ENCODE measurements around the gene KLHDC3.

KLHDC3 gene

DNA sequence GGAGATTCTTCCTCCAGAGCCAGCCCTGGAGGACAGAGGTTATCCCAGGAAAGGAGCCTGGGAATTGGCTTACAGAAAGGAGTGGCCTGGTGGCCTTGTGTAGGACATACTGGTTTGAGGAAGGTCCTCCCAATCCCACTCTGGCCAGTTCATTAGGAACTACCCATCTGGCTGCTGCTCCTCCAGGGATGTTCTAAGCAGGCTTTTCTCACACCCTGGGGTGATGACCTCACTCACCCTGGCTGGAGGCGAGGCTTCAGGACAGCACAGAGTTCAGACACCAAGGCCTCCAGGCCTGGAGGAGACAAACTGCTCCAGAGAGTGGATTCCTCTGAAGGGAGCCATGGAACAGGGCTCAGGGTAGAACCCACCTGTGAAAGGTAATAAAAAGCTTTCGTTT lies 44.6 kb upstream of the KLHDC3 start:
- no peak for DNase-seq
- TF ChIP-seq, protein P1, sequence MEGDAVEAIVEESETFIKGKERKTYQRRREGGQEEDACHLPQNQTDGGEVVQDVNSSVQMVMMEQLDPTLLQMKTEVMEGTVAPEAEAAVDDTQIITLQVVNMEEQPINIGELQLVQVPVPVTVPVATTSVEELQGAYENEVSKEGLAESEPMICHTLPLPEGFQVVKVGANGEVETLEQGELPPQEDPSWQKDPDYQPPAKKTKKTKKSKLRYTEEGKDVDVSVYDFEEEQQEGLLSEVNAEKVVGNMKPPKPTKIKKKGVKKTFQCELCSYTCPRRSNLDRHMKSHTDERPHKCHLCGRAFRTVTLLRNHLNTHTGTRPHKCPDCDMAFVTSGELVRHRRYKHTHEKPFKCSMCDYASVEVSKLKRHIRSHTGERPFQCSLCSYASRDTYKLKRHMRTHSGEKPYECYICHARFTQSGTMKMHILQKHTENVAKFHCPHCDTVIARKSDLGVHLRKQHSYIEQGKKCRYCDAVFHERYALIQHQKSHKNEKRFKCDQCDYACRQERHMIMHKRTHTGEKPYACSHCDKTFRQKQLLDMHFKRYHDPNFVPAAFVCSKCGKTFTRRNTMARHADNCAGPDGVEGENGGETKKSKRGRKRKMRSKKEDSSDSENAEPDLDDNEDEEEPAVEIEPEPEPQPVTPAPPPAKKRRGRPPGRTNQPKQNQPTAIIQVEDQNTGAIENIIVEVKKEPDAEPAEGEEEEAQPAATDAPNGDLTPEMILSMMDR (IDR thresholded peaks at IDR 0.05): no peak
- peaks cover 37 to 67% (median 58%) of the 10 kb centered on the region in 3 donors for H3K36me3 ChIP-seq
- H3K4me3 ChIP-seq: no peak overlapping the region
- H3K27me3 ChIP-seq: no peaks in the 10 kb centered on the region
- no peaks in the 10 kb centered on the region for H3K9me3 ChIP-seq
- H3K4me1 ChIP-seq: no peaks in the 10 kb centered on the region
- intact Hi-C loops (cut with DNase I; ENCODE audit: low total_unique reads): no loop called here
- no peak overlapping the region for H3K27ac ChIP-seq

DNA sequence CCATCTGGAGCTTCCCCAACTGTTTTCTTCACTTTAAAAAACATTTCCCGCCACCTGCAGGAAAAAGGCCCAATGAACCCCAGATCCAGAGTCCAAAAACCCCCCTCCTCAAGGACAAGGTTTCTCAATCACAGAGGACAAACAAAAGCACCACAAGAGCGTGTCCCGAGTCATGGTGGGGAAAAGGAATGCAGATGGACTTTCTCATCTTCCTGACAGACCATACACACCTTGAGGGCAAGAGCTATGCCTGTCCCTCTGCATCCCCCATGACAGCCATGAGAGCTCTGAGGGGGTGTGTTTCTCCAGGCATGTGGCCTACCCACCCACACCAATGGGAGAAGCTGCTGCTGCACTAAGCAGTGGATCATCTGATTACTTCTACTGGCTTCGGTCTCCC lies 44.1 kb upstream of the KLHDC3 start:
- Histone ChIP-seq H3K4me1 (no peaks in the 10 kb centered on the region), H3K27me3 (no peaks in the 10 kb centered on the region), H3K27ac (no peak overlapping the region), H3K4me3 (no peak overlapping the region), H3K9me3 (no peaks in the 10 kb centered on the region), H3K36me3 (peaks cover 32 to 62% (median 53%) of the 10 kb centered on the region in 3 donors)
- intact Hi-C loops (cut with DNase I; ENCODE audit: low total_unique reads): loop anchor here (10.0 kb wide), 1 partner anchor 65 kb away; no protein-coding TSS in a partner anchor
- TF ChIP-seq, protein P1 (IDR thresholded peaks at IDR 0.05): no peak
- no peak for DNase-seq

DNA sequence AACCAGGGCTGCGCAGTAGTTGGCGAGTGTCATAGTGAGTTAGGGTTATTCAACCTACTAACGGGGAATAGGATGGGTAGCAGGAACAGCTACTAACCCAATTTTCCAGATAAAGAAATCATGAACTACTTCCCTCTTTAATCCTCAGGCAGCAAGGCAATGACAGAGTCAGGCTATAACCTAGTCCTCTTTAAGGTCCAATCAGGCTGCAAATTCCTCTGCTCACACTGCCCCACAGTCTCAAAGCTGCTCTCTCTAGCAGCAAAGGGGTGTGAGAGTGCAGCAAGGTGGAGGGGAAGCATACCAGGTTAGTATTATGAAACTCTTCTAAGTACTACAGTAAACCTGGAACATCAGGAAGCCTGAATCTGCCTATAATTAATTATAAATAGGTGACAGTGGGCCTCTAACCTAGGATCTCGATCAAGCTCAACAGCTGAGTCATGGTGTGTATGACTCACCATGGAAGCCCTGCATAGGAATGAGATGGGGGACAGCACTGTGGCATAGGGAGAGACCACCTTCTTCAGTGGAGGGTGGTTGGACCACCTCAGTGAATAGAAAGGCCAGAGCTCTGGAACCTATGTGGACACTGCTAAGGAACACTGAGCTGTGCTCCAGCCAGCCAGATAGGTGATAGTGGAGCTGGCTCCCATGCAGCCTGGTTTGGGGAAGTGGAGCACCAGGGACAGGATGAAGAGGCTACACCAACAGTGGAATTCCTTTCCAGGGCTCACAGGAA lies 43.0 kb upstream of the KLHDC3 start:
- Histone ChIP-seq H3K36me3 (peaks cover 28 to 51% (median 42%) of the 10 kb centered on the region in 3 donors), H3K4me1 (peaks cover 0 to 4% (median 0%) of the 10 kb centered on the region in 4 donors)
- intact Hi-C loops (cut with DNase I; ENCODE audit: low total_unique reads): loop anchor here (10.0 kb wide), 1 partner anchor 66 kb away; no protein-coding TSS in a partner anchor

DNA sequence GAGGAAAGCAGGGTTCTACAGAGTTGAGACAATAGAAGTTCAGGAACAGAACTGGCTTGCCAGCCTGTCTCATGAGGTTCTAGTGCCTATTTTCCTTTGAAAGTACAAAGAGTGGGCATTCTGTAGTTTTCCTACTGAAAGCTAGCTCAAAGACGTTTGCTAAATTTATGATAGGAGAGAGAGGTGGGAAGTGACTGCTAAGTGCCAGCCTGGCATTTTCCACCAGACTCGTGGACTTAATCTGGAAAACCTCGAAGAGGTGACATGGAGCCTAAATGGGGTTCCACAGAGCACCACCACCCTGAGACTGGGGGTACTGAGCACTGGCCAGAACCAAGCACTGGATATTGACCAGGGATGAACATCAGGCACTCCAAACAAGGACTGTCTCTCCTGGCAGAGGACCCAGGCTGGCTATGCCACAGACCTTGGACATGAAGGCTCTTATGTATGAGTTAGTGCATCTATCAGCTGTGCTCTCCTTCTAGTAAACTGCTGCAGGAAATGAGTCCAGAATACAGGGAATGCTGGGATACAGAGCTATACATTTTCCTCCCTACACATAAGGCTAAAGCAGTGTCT lies 42.2 kb upstream of the KLHDC3 start:
- H3K27me3 ChIP-seq: no peaks in the 10 kb centered on the region
- peaks cover 28 to 43% (median 36%) of the 10 kb centered on the region in 3 donors for H3K36me3 ChIP-seq
- H3K9me3 ChIP-seq: no peaks in the 10 kb centered on the region
- intact Hi-C loops (cut with DNase I; ENCODE audit: low total_unique reads): loop anchor here (10.0 kb wide), 1 partner anchor 67 kb away; no protein-coding TSS in a partner anchor
- DNase-seq: no peak
- peaks cover 0 to 12% (median under 1%) of the 10 kb centered on the region in 4 donors for H3K4me1 ChIP-seq
- TF ChIP-seq, protein P1 (IDR thresholded peaks at IDR 0.05): no peak
- H3K27ac ChIP-seq: no peak overlapping the region
- H3K4me3 ChIP-seq: no peak overlapping the region

More for the DNA sequence above, 43.0 kb upstream of the KLHDC3 start:
- H3K4me3 ChIP-seq: no peak overlapping the region
- TF ChIP-seq, protein P1 (IDR thresholded peaks at IDR 0.05): no peak
- H3K9me3 ChIP-seq: no peaks in the 10 kb centered on the region
- no peak overlapping the region for H3K27ac ChIP-seq
- DNase-seq: no peak
- H3K27me3 ChIP-seq: no peaks in the 10 kb centered on the region

DNA sequence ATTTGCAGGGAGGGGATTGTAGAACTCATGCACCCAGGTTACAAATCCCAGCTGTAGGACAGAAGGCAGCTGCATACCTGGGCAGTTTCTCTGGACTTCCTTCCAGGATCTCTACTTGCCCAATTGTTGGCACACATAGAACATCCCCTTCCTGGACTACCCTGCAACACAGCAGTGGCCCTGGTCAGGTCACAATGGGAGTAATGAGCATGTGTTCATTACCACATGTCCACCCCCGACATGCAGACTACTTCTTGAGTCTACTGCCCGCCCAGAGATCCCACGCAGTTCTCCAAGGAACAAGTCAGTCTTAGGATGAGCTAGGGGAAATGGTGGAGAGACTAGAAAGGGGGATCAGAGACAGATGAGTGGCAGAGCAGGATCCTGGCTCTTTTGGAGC lies 40.1 kb upstream of the KLHDC3 start:
- DNase-seq: no peak
- no peak overlapping the region for H3K27ac ChIP-seq
- peaks cover 9 to 23% (median 16%) of the 10 kb centered on the region in 3 donors for H3K36me3 ChIP-seq
- H3K4me3 ChIP-seq: no peak overlapping the region
- no peaks in the 10 kb centered on the region for H3K9me3 ChIP-seq
- intact Hi-C loops (cut with DNase I; ENCODE audit: low total_unique reads): loop anchor here (10.0 kb wide), 1 partner anchor 69 kb away; no protein-coding TSS in a partner anchor
- TF ChIP-seq, protein P1 (IDR thresholded peaks at IDR 0.05): no peak
- peaks cover 0 to 28% (median 11%) of the 10 kb centered on the region in 4 donors for H3K4me1 ChIP-seq
- H3K27me3 ChIP-seq: no peaks in the 10 kb centered on the region

Data from tibial artery (tissue), 4 donors.